KOPT-K1 (cell line): ENCODE measurements around the gene KLHDC7B.
"Not testable (repeated sequence)": the region's sequence is repeated elsewhere in the genome, so short reads cannot be mapped to it uniquely, and the experiment has no call there.

Source experiments
- H3K27ac ChIP-seq: fragments of 200-600 bp; sonication (generic); 2 replicates; pipeline ENCODE4 v1.5.1; 2016; ENCODE audit warnings: antibody characterized with exemption, mild to moderate bottlenecking, low read depth, low read length; ENCODE audit not compliant: poor library complexity, severe bottlenecking
- H3K36me3 ChIP-seq: fragments of 200-600 bp; sonication (generic); 2 replicates; pipeline ENCODE4 v1.5.1; 2017; ENCODE audit warnings: antibody characterized with exemption, mild to moderate bottlenecking, low read length, moderate library complexity; ENCODE audit not compliant: insufficient read depth
- H3K9me3 ChIP-seq: fragments of 200-600 bp; sonication (generic); 2 replicates; pipeline ENCODE4 v1.5.1; 2017; ENCODE audit warnings: antibody characterized with exemption, low read length, mild to moderate bottlenecking; ENCODE audit not compliant: insufficient read depth, poor library complexity, severe bottlenecking

KLHDC7B gene

GRCh38 chr22:50531546-50531961, 14.1 kb upstream of the KLHDC7B start:
- H3K9me3 ChIP-seq, result peaks cover 10% of the 10 kb centered on the region
- no peak overlapping the region for H3K27ac ChIP-seq
- no peaks in the 10 kb centered on the region for H3K36me3 ChIP-seq

DNA sequence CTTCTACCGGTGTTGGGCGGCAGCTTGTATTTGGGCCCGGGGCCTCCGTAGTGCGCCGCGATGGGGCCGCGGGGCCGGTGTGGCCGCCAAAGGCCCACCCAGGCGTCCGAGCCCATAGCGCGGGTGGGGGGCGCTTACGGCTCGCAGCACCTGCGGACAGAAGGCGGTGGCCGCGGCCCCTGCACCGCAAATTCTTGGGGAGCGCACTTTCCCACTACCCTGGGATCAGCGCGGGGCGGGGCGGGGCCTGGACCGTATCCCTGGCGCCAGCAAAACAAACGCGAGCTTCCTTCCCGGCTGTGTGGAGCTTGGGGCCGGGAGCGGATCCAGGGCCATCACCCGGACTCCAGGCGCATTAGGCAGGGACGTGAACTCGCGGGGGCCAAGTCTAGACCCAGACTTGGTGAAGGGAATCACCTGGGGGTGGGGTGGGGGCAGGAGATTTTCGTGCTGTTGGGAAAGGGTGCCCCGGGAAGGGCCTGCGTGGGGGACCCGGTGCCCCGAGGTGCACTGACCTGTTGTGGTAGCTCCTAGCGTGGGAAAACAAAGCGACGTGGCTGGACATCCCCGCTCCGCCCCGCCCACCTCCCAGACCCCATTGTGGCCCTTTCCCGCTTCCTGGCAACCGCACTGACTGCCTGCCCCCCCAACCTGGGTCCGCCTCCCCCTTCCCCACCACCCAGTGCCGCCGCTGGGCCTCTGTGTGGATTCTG, 13.6 kb upstream of the KLHDC7B start:
- H3K9me3 ChIP-seq, result peaks cover 10% of the 10 kb centered on the region
- no peak overlapping the region for H3K27ac ChIP-seq
- H3K36me3 ChIP-seq, result no peaks in the 10 kb centered on the region

GRCh38 chr22:50532824-50533796, 12.6 kb upstream of the KLHDC7B start:
- Histone ChIP-seq H3K27ac (no peak overlapping the region), H3K36me3 (no peaks in the 10 kb centered on the region)

GRCh38 chr22:50533856-50534711, 11.6 kb upstream of the KLHDC7B start:
- H3K27ac ChIP-seq, H3K36me3 ChIP-seq: not testable (repeated sequence)

More at GRCh38 chr22:50532824-50533796, 12.6 kb upstream of the KLHDC7B start:
- peaks cover 10% of the 10 kb centered on the region for H3K9me3 ChIP-seq

DNA sequence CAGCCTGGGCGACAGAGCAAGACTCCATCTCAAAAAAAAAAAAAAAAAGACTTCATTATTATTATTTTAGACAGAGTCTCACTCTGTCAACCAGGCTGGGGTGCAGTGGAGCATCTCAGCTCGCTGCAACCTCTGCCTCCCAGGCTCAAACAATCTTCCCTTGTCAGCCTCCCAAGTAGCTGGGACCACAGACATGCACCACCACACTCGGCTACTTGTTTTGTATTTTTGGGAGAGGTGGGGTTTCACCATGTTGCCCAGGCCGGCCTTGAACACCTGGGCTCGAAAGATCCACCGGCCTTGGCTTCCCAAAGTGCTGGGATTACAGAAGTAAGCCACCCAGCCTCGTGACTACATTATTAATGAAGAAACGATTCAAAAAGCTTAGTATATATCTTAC, 10.6 kb upstream of the KLHDC7B start:
- peaks cover 10% of the 10 kb centered on the region for H3K9me3 ChIP-seq
- no peak overlapping the region for H3K27ac ChIP-seq
- no peaks in the 10 kb centered on the region for H3K36me3 ChIP-seq

More at GRCh38 chr22:50533856-50534711, 11.6 kb upstream of the KLHDC7B start:
- not testable (repeated sequence) for H3K9me3 ChIP-seq

DNA sequence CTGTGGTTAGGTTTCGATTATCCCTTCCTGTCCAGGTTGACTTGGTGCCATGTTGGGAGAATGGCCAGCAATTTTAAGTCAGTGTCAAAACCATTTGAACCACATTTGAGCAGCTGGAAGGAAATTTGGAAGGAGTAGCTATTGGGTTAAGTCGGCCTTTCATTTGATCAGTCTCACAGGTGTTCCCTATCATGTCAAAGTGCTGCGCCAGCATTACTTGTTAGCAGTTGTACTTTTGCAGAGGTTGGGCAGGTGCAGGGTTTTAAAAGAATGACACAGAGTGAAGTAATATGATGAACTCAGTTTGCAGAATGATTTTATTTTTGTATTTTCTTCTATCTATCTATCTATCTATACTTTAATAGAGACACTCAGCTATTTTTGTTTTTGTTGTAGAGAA, 9.5 kb upstream of the KLHDC7B start:
- H3K27ac ChIP-seq, result no peak overlapping the region
- H3K36me3 ChIP-seq, result no peaks in the 10 kb centered on the region
- peaks cover 2% of the 10 kb centered on the region for H3K9me3 ChIP-seq

- H3K36me3 ChIP-seq, result no peaks in the 10 kb centered on the region
- H3K9me3 ChIP-seq, result no peaks in the 10 kb centered on the region
- H3K27ac ChIP-seq, result no peak overlapping the region
Observed at GRCh38 chr22:50537765-50538164, 7.9 kb upstream of the KLHDC7B start.

GRCh38 chr22:50540381-50540780, 5.3 kb upstream of the KLHDC7B start:
- no peaks in the 10 kb centered on the region for H3K36me3 ChIP-seq
- no peaks in the 10 kb centered on the region for H3K9me3 ChIP-seq
- H3K27ac ChIP-seq, result no peak overlapping the region

DNA sequence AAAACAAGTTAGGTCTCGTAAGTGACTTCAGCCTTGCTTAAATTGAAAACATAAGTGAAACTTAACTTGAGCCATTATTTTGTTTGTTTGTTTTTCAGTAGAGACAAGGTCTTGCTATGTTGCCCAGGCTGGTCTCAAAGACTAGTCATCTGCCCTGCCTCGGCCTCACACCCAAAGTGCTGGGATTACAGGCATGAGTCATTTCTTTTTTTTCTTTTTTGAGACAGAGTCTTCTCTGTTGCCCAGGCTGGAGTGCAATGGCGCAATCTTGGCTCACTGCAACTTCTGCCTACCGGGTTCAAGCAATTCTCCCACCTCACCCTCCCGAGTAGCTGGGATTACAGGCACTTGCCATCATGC, 4.1 kb upstream of the KLHDC7B start:
- H3K27ac ChIP-seq, H3K36me3 ChIP-seq, H3K9me3 ChIP-seq: not testable (repeated sequence)

GRCh38 chr22:50542416-50542927, 3.2 kb upstream of the KLHDC7B start:
- Histone ChIP-seq H3K9me3 (no peaks in the 10 kb centered on the region), H3K27ac (no peak overlapping the region), H3K36me3 (no peaks in the 10 kb centered on the region)

- no peak overlapping the region for H3K27ac ChIP-seq
- H3K36me3 ChIP-seq, result no peaks in the 10 kb centered on the region
- H3K9me3 ChIP-seq, result no peaks in the 10 kb centered on the region
Observed at GRCh38 chr22:50544078-50544745, 1.5 kb upstream of the KLHDC7B start.

GRCh38 chr22:50544746-50545253, 899 bp upstream of the KLHDC7B start:
- H3K9me3 ChIP-seq, result no peaks in the 10 kb centered on the region
- H3K27ac ChIP-seq, result no peak overlapping the region
- H3K36me3 ChIP-seq, result no peaks in the 10 kb centered on the region

GRCh38 chr22:50546326-50547262, 895 bp downstream of the KLHDC7B start:
- no peaks in the 10 kb centered on the region for H3K9me3 ChIP-seq
- no peak overlapping the region for H3K27ac ChIP-seq
- no peaks in the 10 kb centered on the region for H3K36me3 ChIP-seq
